Heart left ventricle (tissue), 13 donors: ENCODE results near the gene CEPT1.

Experiments used
- CTCF ChIP-seq, 12 donors: fragments of 200-600 bp; sonication (generic) in 4 of 12; IDR thresholded peaks; one replicate each; pipeline versions ENCODE4 v1.5.0 to v1.8.0; 2018 to 2022; ENCODE audit warnings: antibody characterized with exemption in 12 of 12, mild to moderate bottlenecking in 5 of 12
- POLR2A ChIP-seq, 2 donors: fragments of 450-650 bp; IDR thresholded peaks; one replicate each; pipeline ENCODE4 v1.6.1; 2017; ENCODE audit warnings: antibody characterized with exemption in 2 of 2, mild to moderate bottlenecking in 2 of 2, moderate library complexity in 2 of 2
- donor health status: ischemic (EF 13 %, LVEDD 7.1; RV severe dilation, severe dysfunction).
- donor health status: DM: no; HTN: yes; CAD: no.
- donor health status: DM: no; HTN: no; CAD: no.
- donor health status: ischemic (EF 25% LVEDD 6.9; RV normal size, moderate dysfunction).
- donor health status: ischemic (EF 25% LVEDD 5.7; RV mildly dilated, moderate dysfunction).
- donor health status: ischemic (EF 35%, LVEDD 5.7; RV mildly dilated, moderate dysfunction).
- donor health status: nonischemic (EF 11% LVEDD 7.7; RV severe dilation, severe dysfunction).
- donor health status: DM: yes; HTN: yes; CAD: no.
- donor health status: PGD.
- donor health status: ischemic (EF 29% LVEDD 5.4; RV normal size, mild dysfunction).
- donor health status: nonischemic (EF 23%, LVEDD 6.1; RV moderate dilation, normal function).

- TF ChIP-seq CTCF (IDR thresholded peaks at IDR 0.05) (no peak), POLR2A (IDR thresholded peaks at IDR 0.05) (no peak)
Observed at GRCh38 chr1:111101854-111102642, 38.0 kb upstream of the CEPT1 start.
